C1 segment of cervical spinal cord (tissue), 14 donors: Measurements from ENCODE around the gene HAP1.

Experiments
- DNase-seq, 14 donors: peaks; one replicate each; lab custom pipeline; 2025; lab: John Stamatoyannopoulos, UW

HAP1 gene

GRCh38 chr17:41734139-41734948 is at the start of gene HAP1:
TSS of gene HAP1 (minus strand) at chr17:41734643. CDS start at chr17:41734634, 9 bp downstream.
- DNase-seq = peak in 7 of 14 donors; percentile 2 to 37 (median 24)

GRCh38 chr17:41782142-41782541 is 47.7 kb upstream of the HAP1 start:
- DNase-seq = peak in 1 of 14 donors; percentile 44

GRCh38 chr17:41781404-41782110 is 47.1 kb upstream of the HAP1 start:
- DNase-seq = no peak

GRCh38 chr17:41779954-41780353 is 45.5 kb upstream of the HAP1 start:
- DNase-seq = no peak

- DNase-seq = peak in 7 of 14 donors; percentile 20 to 78 (median 53)
Measured at GRCh38 chr17:41777574-41778188, 43.2 kb upstream of the HAP1 start.

- peak in 3 of 14 donors; percentile 53 to 59 (median 58) for DNase-seq
Measured at GRCh38 chr17:41777157-41777573, 42.7 kb upstream of the HAP1 start.

GRCh38 chr17:41776262-41776900 is 41.9 kb upstream of the HAP1 start:
- peak in 3 of 14 donors; percentile 28 to 41 (median 38) for DNase-seq

GRCh38 chr17:41775394-41776226 is 41.2 kb upstream of the HAP1 start:
- peak in 10 of 14 donors; percentile 20 to 65 (median 57) for DNase-seq

GRCh38 chr17:41773731-41774193 is 39.3 kb upstream of the HAP1 start:
- DNase-seq = no peak

- DNase-seq = no peak
Measured at GRCh38 chr17:41773190-41773588, 38.7 kb upstream of the HAP1 start.

GRCh38 chr17:41772586-41773189 is 38.2 kb upstream of the HAP1 start:
- no peak for DNase-seq

- DNase-seq = no peak
Measured at GRCh38 chr17:41772218-41772585, 37.8 kb upstream of the HAP1 start.

GRCh38 chr17:41771389-41772206 is 37.2 kb upstream of the HAP1 start:
- no peak for DNase-seq

- DNase-seq = no peak
Measured at GRCh38 chr17:41769985-41770384, 35.5 kb upstream of the HAP1 start.

- no peak for DNase-seq
Measured at GRCh38 chr17:41769346-41769862, 35.0 kb upstream of the HAP1 start.

- DNase-seq = no peak
Measured at GRCh38 chr17:41768682-41769288, 34.3 kb upstream of the HAP1 start.

- no peak for DNase-seq
Measured at GRCh38 chr17:41767324-41768042, 33.0 kb upstream of the HAP1 start.

GRCh38 chr17:41766135-41766534 is 31.7 kb upstream of the HAP1 start:
- no peak for DNase-seq
